Gastroesophageal sphincter (tissue), 4 donors: ENCODE data around the gene FBXW4. TPM values are rescaled to one million over a fixed set of nuclear protein-coding genes. Genes with fewer than 3 reads are reported as not detected.

Source experiments
- ATAC-seq: fragments of 150-250 bp; one replicate; pipeline ENCODE4 v1.9.1; 2016; ENCODE audit warnings: mild to moderate bottlenecking, moderate library complexity
- H3K27ac ChIP-seq, 4 donors: fragments of 200-600 bp; sonication (generic) in 3 of 4; 1 replicate in 3 of 4; 2 replicates in 1 of 4; pipeline ENCODE4 v1.5.1; 2016 to 2019
- H3K27me3 ChIP-seq: fragments of 200-600 bp; sonication (generic); one replicate; pipeline ENCODE4 v1.5.1; 2019
- H3K36me3 ChIP-seq, 2 donors: fragments of 200-600 bp; sonication (generic); one replicate each; pipeline ENCODE4 v1.5.1; 2019; ENCODE audit warnings: control low read depth in 1 of 2
- H3K4me1 ChIP-seq, 3 donors: fragments of 200-600 bp; sonication (generic); 1 replicate in 2 of 3; 2 replicates in 1 of 3; pipeline ENCODE4 v1.5.1; 2016 to 2019; ENCODE audit warnings: control low read depth in 2 of 3
- H3K4me3 ChIP-seq, 2 donors: fragments of 200-600 bp; sonication (generic); one replicate each; pipeline ENCODE4 v1.5.1; 2019; ENCODE audit warnings: mild to moderate bottlenecking in 1 of 2, moderate library complexity in 1 of 2
- H3K9me3 ChIP-seq, 3 donors: fragments of 200-600 bp; sonication (generic); one replicate each; pipeline ENCODE4 v1.5.1; 2017 to 2019; ENCODE audit warnings: control low read depth in 2 of 3
- EP300 ChIP-seq: sonication (generic); formaldehyde crosslinking; IDR thresholded peaks from one replicate; pipeline ENCODE4 v1.6.1; 2017; ENCODE audit warnings: antibody characterized with exemption, mild to moderate bottlenecking
- POLR2A ChIP-seq, 2 donors: fragments of 450-650 bp; IDR thresholded peaks; one replicate each; pipeline ENCODE4 v1.6.1; 2017; ENCODE audit warnings: antibody characterized with exemption in 2 of 2, mild to moderate bottlenecking in 2 of 2, moderate library complexity in 1 of 2
- POLR2AphosphoS5 ChIP-seq: sonication (generic); formaldehyde crosslinking; IDR thresholded peaks from one replicate; pipeline ENCODE4 v1.6.1; 2017; ENCODE audit warnings: antibody characterized with exemption
- WGBS, 2 donors: methylation state at CpG; one replicate each; pipeline ENCODE4 v1.1.5; 2018; ENCODE audit warnings: low coverage in 1 of 2; 5-methylcytosine and 5-hydroxymethylcytosine counted together
- total RNA-seq, 4 donors: library from RNA; depleted of rRNA; stranded (reverse); fragments of >200 nt; gene quantifications; one replicate each; pipeline ENCODE4 v1.1.0, GENCODE V29; 2016
- TF ChIP-seq, protein P1 (sequence below), 4 experiments: fragments of 200-600 bp in 2 of 4; fragments of 450-650 bp in 2 of 4; sonication (generic) in 1 of 4; IDR thresholded peaks; one replicate each; pipeline ENCODE4 v1.5.1; 2017 to 2019; ENCODE audit warnings: antibody characterized with exemption in 4 of 4, mild to moderate bottlenecking in 2 of 4, moderate library complexity in 2 of 4

Gene FBXW4
- total RNA-seq, 4 donors from 2014 or later: 85.4 to 131 (median 112) TPM

DNA sequence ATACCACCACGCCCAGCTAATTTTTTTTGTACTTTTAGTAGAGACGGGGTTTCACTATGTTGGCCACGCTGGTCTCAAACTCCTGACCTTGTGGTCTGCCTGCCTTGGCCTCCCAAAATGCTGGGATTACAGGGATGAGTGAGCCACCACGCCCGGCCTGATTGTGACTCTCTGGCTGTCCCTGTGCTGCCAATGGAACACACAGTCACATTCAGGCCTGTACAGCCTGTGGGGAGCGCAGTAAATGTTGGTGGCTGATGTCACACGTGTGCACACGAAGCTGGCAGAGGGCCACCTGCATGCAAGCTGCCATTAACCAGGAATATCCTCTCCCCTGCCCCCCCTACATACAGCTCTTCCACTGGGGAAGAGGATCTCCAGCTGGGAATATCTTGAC, 129.0 kb downstream of the FBXW4 start:
- TF ChIP-seq, protein P1, sequence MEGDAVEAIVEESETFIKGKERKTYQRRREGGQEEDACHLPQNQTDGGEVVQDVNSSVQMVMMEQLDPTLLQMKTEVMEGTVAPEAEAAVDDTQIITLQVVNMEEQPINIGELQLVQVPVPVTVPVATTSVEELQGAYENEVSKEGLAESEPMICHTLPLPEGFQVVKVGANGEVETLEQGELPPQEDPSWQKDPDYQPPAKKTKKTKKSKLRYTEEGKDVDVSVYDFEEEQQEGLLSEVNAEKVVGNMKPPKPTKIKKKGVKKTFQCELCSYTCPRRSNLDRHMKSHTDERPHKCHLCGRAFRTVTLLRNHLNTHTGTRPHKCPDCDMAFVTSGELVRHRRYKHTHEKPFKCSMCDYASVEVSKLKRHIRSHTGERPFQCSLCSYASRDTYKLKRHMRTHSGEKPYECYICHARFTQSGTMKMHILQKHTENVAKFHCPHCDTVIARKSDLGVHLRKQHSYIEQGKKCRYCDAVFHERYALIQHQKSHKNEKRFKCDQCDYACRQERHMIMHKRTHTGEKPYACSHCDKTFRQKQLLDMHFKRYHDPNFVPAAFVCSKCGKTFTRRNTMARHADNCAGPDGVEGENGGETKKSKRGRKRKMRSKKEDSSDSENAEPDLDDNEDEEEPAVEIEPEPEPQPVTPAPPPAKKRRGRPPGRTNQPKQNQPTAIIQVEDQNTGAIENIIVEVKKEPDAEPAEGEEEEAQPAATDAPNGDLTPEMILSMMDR (IDR thresholded peaks at IDR 0.05): no peak
- TF ChIP-seq EP300 (no peak), POLR2AphosphoS5 (no peak), POLR2A (IDR thresholded peaks at IDR 0.05) (no peak)
- Histone ChIP-seq H3K4me1 (peaks cover 0 to 28% (median 22%) of the 10 kb centered on the region in 3 donors), H3K4me3 (no peak overlapping the region), H3K27me3 (peaks cover 92% of the 10 kb centered on the region), H3K27ac (no peak overlapping the region), H3K9me3 (no peaks in the 10 kb centered on the region), H3K36me3 (no peaks in the 10 kb centered on the region)
- 0% methylated on average over 2 of the region's 8 CpGs; no CpG with 5 or more reads in 1 of the 2 donors for WGBS, 2 donors
- no peak for ATAC-seq

DNA sequence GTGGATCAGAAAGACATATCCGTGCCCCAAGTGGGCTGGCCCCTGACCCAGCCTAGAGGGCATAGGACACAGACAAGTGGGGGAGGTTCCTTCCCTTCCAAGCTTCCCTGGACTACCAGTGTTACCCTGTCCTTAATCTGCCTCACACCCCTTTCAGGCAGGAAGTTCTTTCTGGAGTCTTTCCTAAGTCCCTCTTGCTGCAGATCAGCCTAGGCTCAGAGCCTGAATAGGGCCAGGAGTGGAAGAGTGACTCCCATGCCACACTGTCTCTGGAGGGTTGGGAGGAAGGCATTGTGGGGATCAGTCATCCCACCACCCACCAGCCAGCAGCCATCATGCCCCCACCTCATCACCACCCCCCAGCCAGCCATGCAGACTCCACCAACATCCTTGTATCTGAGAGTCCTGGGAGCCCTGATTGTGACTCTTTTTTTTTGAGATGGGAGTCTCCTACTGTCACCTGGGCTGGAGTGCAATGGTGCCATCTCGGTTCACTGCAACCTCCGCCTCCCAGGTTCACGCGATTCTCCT, 129.5 kb downstream of the FBXW4 start:
- peaks cover 0 to 23% (median 18%) of the 10 kb centered on the region in 3 donors for H3K4me1 ChIP-seq
- H3K27ac ChIP-seq: no peak overlapping the region
- WGBS, 2 donors: 17% methylated on average over 1 of the region's 5 CpGs; no CpG with 5 or more reads in 1 of the 2 donors
- H3K36me3 ChIP-seq: no peaks in the 10 kb centered on the region
- no peak overlapping the region for H3K4me3 ChIP-seq
- peaks cover 97% of the 10 kb centered on the region for H3K27me3 ChIP-seq
- no peak for ATAC-seq
- TF ChIP-seq EP300 (no peak), POLR2A (IDR thresholded peaks at IDR 0.05) (no peak), POLR2AphosphoS5 (no peak)
- TF ChIP-seq, protein P1 (IDR thresholded peaks at IDR 0.05): no peak
- H3K9me3 ChIP-seq: no peaks in the 10 kb centered on the region

DNA sequence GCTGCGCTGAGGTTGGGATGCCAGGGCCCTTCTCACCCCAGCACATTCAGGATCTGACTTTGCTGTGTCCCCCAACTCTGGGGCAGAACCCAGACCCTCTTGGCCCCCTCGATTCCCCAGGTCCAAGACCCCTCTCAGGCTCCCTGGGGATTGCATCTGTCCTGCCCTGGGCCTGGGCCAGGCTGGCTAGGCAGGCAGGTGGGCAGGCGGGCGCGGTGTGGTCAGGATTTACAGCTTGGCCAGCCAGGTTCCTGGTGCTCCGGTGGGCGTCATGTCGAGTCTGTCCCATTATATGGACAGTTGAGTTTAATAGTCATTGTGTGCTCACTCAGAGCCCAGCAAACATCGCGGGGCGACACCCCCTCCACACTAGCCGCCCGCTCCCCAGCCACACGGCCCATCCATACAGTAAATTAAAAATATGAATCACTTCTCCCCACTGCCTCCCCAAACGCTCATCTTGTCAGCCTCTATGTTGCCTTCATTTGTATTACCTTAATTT, 130.4 kb downstream of the FBXW4 start:
- WGBS, 2 donors: 84% methylated on average over 8 of the region's 15 CpGs; no CpG with 5 or more reads in 1 of the 2 donors
- ATAC-seq: no peak

DNA sequence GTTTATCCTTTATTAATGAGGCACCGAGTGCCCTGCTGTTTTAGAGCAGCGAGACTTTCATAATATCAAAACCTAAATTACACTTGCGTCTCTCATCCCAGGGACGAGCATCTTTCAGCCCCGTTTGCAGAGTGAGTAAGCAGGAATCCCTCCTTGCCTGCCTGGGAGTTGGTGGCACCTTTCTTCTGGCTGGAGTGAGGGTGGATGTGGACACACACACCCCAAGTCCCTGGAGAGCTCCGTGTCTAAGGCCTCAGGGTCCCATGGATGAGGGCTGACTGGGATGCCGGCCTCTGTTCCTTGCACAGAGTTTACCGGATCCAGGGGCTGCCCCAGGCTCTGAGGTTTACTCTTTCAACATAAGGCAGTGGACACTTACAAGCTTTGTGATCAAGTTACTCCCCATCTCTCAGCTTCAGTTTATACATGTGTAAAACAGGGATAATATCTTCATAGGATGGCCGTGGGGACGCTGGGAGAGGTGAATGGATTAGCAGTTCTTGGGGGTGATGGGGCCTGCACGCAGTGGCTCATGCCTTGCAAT, 131.4 kb downstream of the FBXW4 start:
- WGBS, 2 donors: 50 to 61% methylated on average over 2 to 5 of the region's 11 CpGs
- no peak overlapping the region for H3K4me3 ChIP-seq
- no peak overlapping the region for H3K27ac ChIP-seq
- TF ChIP-seq POLR2A (IDR thresholded peaks at IDR 0.05) (no peak), POLR2AphosphoS5 (no peak)
- no peaks in the 10 kb centered on the region for H3K36me3 ChIP-seq
- peaks cover 0 to 10% (median 7%) of the 10 kb centered on the region in 3 donors for H3K4me1 ChIP-seq
- no peak for ATAC-seq
- H3K9me3 ChIP-seq: no peaks in the 10 kb centered on the region
- H3K27me3 ChIP-seq: peaks cover 89% of the 10 kb centered on the region

More for the DNA sequence above, 130.4 kb downstream of the FBXW4 start:
- H3K27ac ChIP-seq: no peak overlapping the region
- no peak overlapping the region for H3K4me3 ChIP-seq
- no peaks in the 10 kb centered on the region for H3K9me3 ChIP-seq
- H3K27me3 ChIP-seq: peaks cover 99% of the 10 kb centered on the region
- TF ChIP-seq, protein P1 (IDR thresholded peaks at IDR 0.05): no peak
- no peak for TF ChIP-seq POLR2AphosphoS5
- TF ChIP-seq EP300: no peak
- TF ChIP-seq POLR2A (IDR thresholded peaks at IDR 0.05): no peak
- H3K4me1 ChIP-seq: peaks cover 0 to 14% (median 9%) of the 10 kb centered on the region in 3 donors
- no peaks in the 10 kb centered on the region for H3K36me3 ChIP-seq

DNA sequence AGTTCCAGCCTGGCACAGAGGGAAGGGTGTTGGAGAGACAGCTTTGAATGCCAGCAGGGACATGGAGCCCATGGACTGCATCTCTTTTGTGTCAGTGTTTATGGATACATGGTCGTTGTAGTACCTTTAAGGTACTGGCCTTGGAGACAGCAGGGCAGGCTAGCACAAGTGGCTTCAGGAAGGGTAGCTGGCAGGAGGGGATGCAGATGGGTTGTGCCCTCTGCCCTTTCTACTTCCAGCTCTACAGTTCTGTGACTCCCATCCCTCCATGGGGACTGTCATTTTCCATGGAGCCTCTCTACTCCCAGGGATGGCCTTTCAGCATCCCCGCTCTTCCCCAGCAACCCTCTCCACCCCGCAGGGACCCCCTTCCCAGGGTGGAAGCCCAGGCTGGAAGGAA, 132.0 kb downstream of the FBXW4 start:
- Histone ChIP-seq H3K4me1 (peaks cover 0 to 10% (median 7%) of the 10 kb centered on the region in 3 donors), H3K36me3 (no peaks in the 10 kb centered on the region), H3K4me3 (no peak overlapping the region), H3K27ac (no peak overlapping the region), H3K27me3 (peaks cover 83% of the 10 kb centered on the region), H3K9me3 (no peaks in the 10 kb centered on the region)
- TF ChIP-seq POLR2A (IDR thresholded peaks at IDR 0.05) (no peak), POLR2AphosphoS5 (no peak), EP300 (no peak)
- TF ChIP-seq, protein P1 (IDR thresholded peaks at IDR 0.05): no peak
- WGBS, 2 donors: 67% methylated on average over 1 to 2 of the region's 3 CpGs
- no peak for ATAC-seq
